H1 (cell line): ENCODE results near the gene SERINC5. TPM values are rescaled to one million over a fixed set of nuclear protein-coding genes. Genes with fewer than 3 reads are reported as not detected.

ENCODE experiments used
- BRCA1 ChIP-seq: IDR thresholded peaks from 2 replicates; pipeline ENCODE4 v1.6.1; 2012; ENCODE audit warnings: low read depth, low read length, improper control_type of control experiment
- polyA plus RNA-seq, 7 experiments: library from polyadenylated mRNA; depleted of rRNA in 3 of 7; stranded (reverse) in 5 of 7; unstranded in 2 of 7; fragments of >200 nt in 5 of 7; fragments of 200-250 nt in 2 of 7; gene quantifications; 1 replicate in 5 of 7; 2 replicates in 1 of 7; 4 replicates in 1 of 7; pipeline versions ENCODE4 v1.2.1 to v1.2.3, GENCODE V29; 2011 to 2013; ENCODE audit warnings: missing spikeins in 2 of 7, mixed read lengths in 2 of 7
- total RNA-seq: library from RNA; stranded (reverse); fragmentation: NEBNext Ultra II Directional; extraction: Animal tissue kit (Norgen Biotek cat#: 25700); gene quantifications from 2 replicates; pipeline ENCODE4 v1.2.1, GENCODE V29; 2021

The SERINC5 gene
- total and polyA plus RNA-seq, 2 of the 8 experiments (the other 6 are each of a cell fraction or from before 2014, with no cell fraction given), result 32.2 to 149 TPM

GRCh38 chr5:80094236-80094738, 161.6 kb downstream of the SERINC5 start (continued):
- no peak for TF ChIP-seq BRCA1
